Measurements from ENCODE around the gene TAS1R2. TPM values are rescaled to one million over a fixed set of nuclear protein-coding genes. Genes with fewer than 3 reads are reported as not detected.

TAS1R2 gene
- polyA plus RNA-seq, 2 of the 4 experiments (the other 2 are of a cell fraction): not detected

- Histone ChIP-seq H3K4me3 (no peak overlapping the region), H3K27ac (no peak overlapping the region; a peak in 1 of 6 replicates), H3K4me2 (no peak overlapping the region), H3K9me3 (no peaks in the 10 kb centered on the region), H3K4me1 (peaks cover 9% of the 10 kb centered on the region; the same call in 2 of the 3 replicates)
- ChIA-PET POLR2A (no interaction called here), CTCF (interaction anchor here (0.6 to 9.8 kb wide), 47 partner anchors 9 to 380 kb away, joined by 3 to 83 read pairs (median 4); partner anchors contain the start of gene ALDH4A1)
- DNase-seq (ENCODE audit: low read depth in 1 of 2, low spot score in 1 of 2): no peak
- ATAC-seq: peak; percentile 10 to 48; a peak in 3 of 6 replicates
- 33% methylated on average over 4 of the region's 4 CpGs for WGBS (ENCODE audit: missing lambda C conversion rate)
- TF ChIP-seq RNF2 (IDR thresholded peaks at IDR 0.05; ENCODE audit: borderline replicate concordance, low read depth) (no peak), CTCF (IDR thresholded peaks at IDR 0.05) (no peak), HEYL (CRISPR knock-in tag; IDR thresholded peaks at IDR 0.05) (no peak), MAZ (IDR thresholded peaks at IDR 0.05; ENCODE audit: borderline replicate concordance, low read depth, low read length) (no peak), RAD21 (conservative IDR thresholded peaks at IDR 0.05 in 1 of 2, IDR thresholded peaks at IDR 0.05 in 1 of 2) (0 out of 5 replicates have a peak, but pooled peaks of 1 of the 2 experiments have one; percentile 5)
- no peak for FAIRE-seq
These were observed 24.9 kb upstream of the TAS1R2 start for GRCh38 chr1:18884419-18884717.

- no peak for TF ChIP-seq PBX3 (IDR thresholded peaks at IDR 0.05)
- peak; percentile 77 to 81 for TF ChIP-seq RAD21 (conservative IDR thresholded peaks at IDR 0.05 in 1 of 2, IDR thresholded peaks at IDR 0.05 in 1 of 2)
- peak; percentile 63 for TF ChIP-seq CTCF (IDR thresholded peaks at IDR 0.05)
- TF ChIP-seq HOXB5 (CRISPR knock-in tag; IDR thresholded peaks at IDR 0.05): no peak
- TF ChIP-seq SMC3 (IDR thresholded peaks at IDR 0.05): peak; percentile 73
- no peak for TF ChIP-seq HOXA7 (CRISPR knock-in tag; IDR thresholded peaks at IDR 0.05)
- POLR2A ChIA-PET: no interaction called here
- H3K4me3 ChIP-seq: no peak overlapping the region
- no peaks in the 10 kb centered on the region for H3K9me3 ChIP-seq
- DNase-seq (ENCODE audit: low read depth in 1 of 2, low spot score in 1 of 2): peak; percentile 50 to 61
- CTCF ChIA-PET: interaction anchor here (0.6 to 9.8 kb wide), 41 partner anchors 9 to 381 kb away, joined by 3 to 83 read pairs (median 4); partner anchors contain the start of gene ALDH4A1
- no peak overlapping the region for H3K4me2 ChIP-seq
- peaks cover 9% of the 10 kb centered on the region; the same call in 2 of the 3 replicates for H3K4me1 ChIP-seq
- no peak overlapping the region; a peak in 1 of 6 replicates for H3K27ac ChIP-seq
- FAIRE-seq: no peak
- WGBS (ENCODE audit: missing lambda C conversion rate): 41% methylated on average over 9 of the region's 14 CpGs
- ATAC-seq: peak; percentile 73 to 90
These were observed 24.4 kb upstream of the TAS1R2 start for GRCh38 chr1:18883636-18884418.

- peaks cover 9% of the 10 kb centered on the region; the same call in 2 of the 3 replicates for H3K4me1 ChIP-seq
- no peak overlapping the region for H3K4me3 ChIP-seq
- H3K9me3 ChIP-seq: no peaks in the 10 kb centered on the region
- ATAC-seq (no peak), DNase-seq (ENCODE audit: low read depth in 1 of 2, low spot score in 1 of 2) (no peak), FAIRE-seq (no peak)
- TF ChIP-seq RAD21 (conservative IDR thresholded peaks at IDR 0.05 in 1 of 2, IDR thresholded peaks at IDR 0.05 in 1 of 2) (no peak), RNF2 (IDR thresholded peaks at IDR 0.05; ENCODE audit: borderline replicate concordance, low read depth) (no peak), HMGXB4 (CRISPR knock-in tag; IDR thresholded peaks at IDR 0.05; ENCODE audit: borderline replicate concordance) (no peak), CBX8 (IDR thresholded peaks at IDR 0.05) (no peak), TFCP2L1 (CRISPR knock-in tag; IDR thresholded peaks at IDR 0.05) (no peak), EHMT2 (IDR thresholded peaks at IDR 0.05; ENCODE audit: low read depth) (no peak), POLR2A (IDR thresholded peaks at IDR 0.05; ENCODE audit: low read length) (no peak), SMC3 (IDR thresholded peaks at IDR 0.05) (no peak), GATA3 (IDR thresholded peaks at IDR 0.05; ENCODE audit: borderline replicate concordance) (no peak), E2F6 (IDR thresholded peaks at IDR 0.05; ENCODE audit: borderline replicate concordance, low read depth) (no peak), HES2 (IDR thresholded peaks at IDR 0.05) (no peak), BHLHE40 (IDR thresholded peaks at IDR 0.05; ENCODE audit: low read depth, low read length) (no peak), CHD2 (IDR thresholded peaks at IDR 0.05; ENCODE audit: low read length, partially characterized antibody) (no peak), RCOR1 (IDR thresholded peaks at IDR 0.05; ENCODE audit: low read depth, low read length) (no peak), MYC (IDR thresholded peaks at IDR 0.05; ENCODE audit: borderline replicate concordance, low read length) (no peak), HDAC2 (IDR thresholded peaks at IDR 0.05) (no peak), ZFP36 (IDR thresholded peaks at IDR 0.05; ENCODE audit: borderline replicate concordance, partially characterized antibody) (no peak)
- no peak overlapping the region for H3K4me2 ChIP-seq
- no peak overlapping the region for H3K27ac ChIP-seq
- POLR2A ChIA-PET: no interaction called here
- CTCF ChIA-PET: interaction anchor here (0.7 to 9.8 kb wide), 16 partner anchors 8 to 285 kb away, joined by 3 to 83 read pairs (median 10); partner anchors contain the start of gene ALDH4A1
- WGBS (ENCODE audit: missing lambda C conversion rate): 90% methylated on average over 15 of the region's 23 CpGs
These were observed 23.6 kb upstream of the TAS1R2 start for GRCh38 chr1:18883079-18883478.

Measured in A549 (cell line).